Loucy (cell line): ENCODE data around the gene FARSB.

Experiments used
- EZH2phosphoT487 ChIP-seq: fragments of 200-600 bp; IDR thresholded peaks from 2 replicates; pipeline ENCODE4 v1.6.1; 2018; ENCODE audit warnings: antibody characterized with exemption, mild to moderate bottlenecking, moderate library complexity, borderline replicate concordance
- TF ChIP-seq, protein P1 (sequence below): fragments of 200-600 bp; sonication (generic); conservative IDR thresholded peaks from 2 replicates; pipeline ENCODE4 v1.5.1; 2014; ENCODE audit warnings: mild to moderate bottlenecking, antibody characterized with exemption, low read length

DNA sequence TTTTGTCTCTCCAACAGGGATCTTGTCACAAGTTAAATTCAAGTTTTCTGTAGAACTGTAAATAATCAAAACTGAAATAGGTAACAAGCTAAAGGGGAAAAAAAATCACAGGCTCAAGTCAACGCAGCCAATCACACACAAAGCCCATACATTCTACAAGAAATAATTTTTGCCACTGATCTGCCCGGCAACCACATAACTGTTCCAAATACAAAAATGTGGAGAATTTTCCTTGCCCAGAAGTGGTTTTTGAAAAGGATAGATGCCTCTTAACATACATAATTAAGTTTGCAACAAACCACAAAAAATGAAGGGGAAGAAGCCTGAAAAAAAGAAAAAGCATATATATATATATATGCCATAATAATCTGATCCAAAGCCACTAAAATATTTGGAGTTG lies 60.3 kb downstream of the FARSB start:
- TF ChIP-seq, protein P1, sequence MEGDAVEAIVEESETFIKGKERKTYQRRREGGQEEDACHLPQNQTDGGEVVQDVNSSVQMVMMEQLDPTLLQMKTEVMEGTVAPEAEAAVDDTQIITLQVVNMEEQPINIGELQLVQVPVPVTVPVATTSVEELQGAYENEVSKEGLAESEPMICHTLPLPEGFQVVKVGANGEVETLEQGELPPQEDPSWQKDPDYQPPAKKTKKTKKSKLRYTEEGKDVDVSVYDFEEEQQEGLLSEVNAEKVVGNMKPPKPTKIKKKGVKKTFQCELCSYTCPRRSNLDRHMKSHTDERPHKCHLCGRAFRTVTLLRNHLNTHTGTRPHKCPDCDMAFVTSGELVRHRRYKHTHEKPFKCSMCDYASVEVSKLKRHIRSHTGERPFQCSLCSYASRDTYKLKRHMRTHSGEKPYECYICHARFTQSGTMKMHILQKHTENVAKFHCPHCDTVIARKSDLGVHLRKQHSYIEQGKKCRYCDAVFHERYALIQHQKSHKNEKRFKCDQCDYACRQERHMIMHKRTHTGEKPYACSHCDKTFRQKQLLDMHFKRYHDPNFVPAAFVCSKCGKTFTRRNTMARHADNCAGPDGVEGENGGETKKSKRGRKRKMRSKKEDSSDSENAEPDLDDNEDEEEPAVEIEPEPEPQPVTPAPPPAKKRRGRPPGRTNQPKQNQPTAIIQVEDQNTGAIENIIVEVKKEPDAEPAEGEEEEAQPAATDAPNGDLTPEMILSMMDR = no peak
- no peak for TF ChIP-seq EZH2phosphoT487
